ENCODE data around the gene CES2. TPM values are rescaled to one million over a fixed set of nuclear protein-coding genes. Genes with fewer than 3 reads are reported as not detected.

Gene CES2
- total and polyA plus RNA-seq, 10 of the 15 experiments (the other 5 are each of a cell fraction or from before 2014, with no cell fraction given): 1.6 to 33.7 (median 21.0) TPM

GRCh38 chr16:66947302-66948065 lies 12.2 kb downstream of the CES2 start (continued):
- TF ChIP-seq SKIL (IDR thresholded peaks at IDR 0.05; ENCODE audit: low read depth, poor library complexity, severe bottlenecking) (peak; percentile 44), HCFC1 (IDR thresholded peaks at IDR 0.05; ENCODE audit: low read length) (no peak), ZBTB11 (CRISPR knock-in tag; IDR thresholded peaks at IDR 0.05) (no peak), NFYB (IDR thresholded peaks at IDR 0.05; ENCODE audit: insufficient read depth, low read depth, low read length) (peak; percentile 93), PRDM15 (CRISPR knock-in tag; IDR thresholded peaks at IDR 0.05) (no peak), IRF5 (IDR thresholded peaks at IDR 0.05; ENCODE audit: borderline replicate concordance) (no peak), MEF2A (IDR thresholded peaks at IDR 0.05; ENCODE audit: insufficient read depth, low read depth, low read length) (no peak), SREBF2 (IDR thresholded peaks at IDR 0.05; ENCODE audit: low read length) (no peak), MTA3 (IDR thresholded peaks at IDR 0.05; ENCODE audit: borderline replicate concordance, low read length) (no peak), SMAD1 (IDR thresholded peaks at IDR 0.05; ENCODE audit: low read depth, partially characterized antibody) (no peak), USF2 (IDR thresholded peaks at IDR 0.05; ENCODE audit: borderline replicate concordance, low read depth, low read length) (no peak), NR2F1 (conservative IDR thresholded peaks at IDR 0.05) (no peak), PAX5 (IDR thresholded peaks at IDR 0.05; ENCODE audit: borderline replicate concordance, low read depth, low read length) (no peak), ESRRA (IDR thresholded peaks at IDR 0.05; ENCODE audit: low read length) (no peak), TCF7 (IDR thresholded peaks at IDR 0.05; ENCODE audit: borderline replicate concordance) (no peak), NR2C1 (IDR thresholded peaks at IDR 0.05) (no peak), KAT2A (conservative IDR thresholded peaks at IDR 0.05; ENCODE audit: control insufficient read depth, low read depth, low read length) (no peak)
